ENCODE measurements around the gene LRP5.

Gene LRP5

GRCh38 chr11:68414496-68415221, 102.3 kb downstream of the LRP5 start:
- TF ChIP-seq GATA2 (IDR thresholded peaks at IDR 0.05; ENCODE audit: low read depth, low read length) (no peak), GATA3 (IDR thresholded peaks at IDR 0.05; ENCODE audit: low read depth, low read length) (no peak)

- TF ChIP-seq GATA2 (IDR thresholded peaks at IDR 0.05; ENCODE audit: low read depth, low read length) (no peak), GATA3 (IDR thresholded peaks at IDR 0.05; ENCODE audit: low read depth, low read length) (no peak)
These were observed 103.7 kb downstream of the LRP5 start for GRCh38 chr11:68416070-68416578.

- TF ChIP-seq GATA2 (IDR thresholded peaks at IDR 0.05; ENCODE audit: low read depth, low read length): no peak
- TF ChIP-seq GATA3 (IDR thresholded peaks at IDR 0.05; ENCODE audit: low read depth, low read length): no peak
These were observed 106.3 kb downstream of the LRP5 start for GRCh38 chr11:68418648-68419047.

GRCh38 chr11:68420171-68420570, 107.8 kb downstream of the LRP5 start:
- TF ChIP-seq GATA3 (IDR thresholded peaks at IDR 0.05; ENCODE audit: low read depth, low read length) (no peak), GATA2 (IDR thresholded peaks at IDR 0.05; ENCODE audit: low read depth, low read length) (no peak)

- no peak for TF ChIP-seq GATA3 (IDR thresholded peaks at IDR 0.05; ENCODE audit: low read depth, low read length)
These were observed 111.1 kb downstream of the LRP5 start for GRCh38 chr11:68423481-68423880.

GRCh38 chr11:68424101-68424632, 111.8 kb downstream of the LRP5 start:
- TF ChIP-seq GATA3 (IDR thresholded peaks at IDR 0.05; ENCODE audit: low read depth, low read length) (no peak), GATA2 (IDR thresholded peaks at IDR 0.05; ENCODE audit: low read depth, low read length) (no peak)

GRCh38 chr11:68424981-68425865, 112.8 kb downstream of the LRP5 start:
- no peak for TF ChIP-seq GATA2 (IDR thresholded peaks at IDR 0.05; ENCODE audit: low read depth, low read length)
- no peak for TF ChIP-seq GATA3 (IDR thresholded peaks at IDR 0.05; ENCODE audit: low read depth, low read length)

GRCh38 chr11:68425866-68426380, 113.5 kb downstream of the LRP5 start:
- TF ChIP-seq GATA2 (IDR thresholded peaks at IDR 0.05; ENCODE audit: low read depth, low read length): no peak

GRCh38 chr11:68429661-68430060, 117.3 kb downstream of the LRP5 start:
- no peak for TF ChIP-seq GATA2 (IDR thresholded peaks at IDR 0.05; ENCODE audit: low read depth, low read length)
- TF ChIP-seq GATA3 (IDR thresholded peaks at IDR 0.05; ENCODE audit: low read depth, low read length): no peak

GRCh38 chr11:68430384-68430783, 118.0 kb downstream of the LRP5 start:
- TF ChIP-seq GATA2 (IDR thresholded peaks at IDR 0.05; ENCODE audit: low read depth, low read length): no peak
- TF ChIP-seq GATA3 (IDR thresholded peaks at IDR 0.05; ENCODE audit: low read depth, low read length): no peak

- TF ChIP-seq GATA2 (IDR thresholded peaks at IDR 0.05; ENCODE audit: low read depth, low read length) (no peak), GATA3 (IDR thresholded peaks at IDR 0.05; ENCODE audit: low read depth, low read length) (no peak)
These were observed 118.4 kb downstream of the LRP5 start for GRCh38 chr11:68430801-68431200.

- TF ChIP-seq GATA2 (IDR thresholded peaks at IDR 0.05; ENCODE audit: low read depth, low read length): no peak
- no peak for TF ChIP-seq GATA3 (IDR thresholded peaks at IDR 0.05; ENCODE audit: low read depth, low read length)
These were observed 119.7 kb downstream of the LRP5 start for GRCh38 chr11:68431984-68432645.

GRCh38 chr11:68432874-68433273, 120.5 kb downstream of the LRP5 start:
- TF ChIP-seq GATA2 (IDR thresholded peaks at IDR 0.05; ENCODE audit: low read depth, low read length): no peak
- no peak for TF ChIP-seq GATA3 (IDR thresholded peaks at IDR 0.05; ENCODE audit: low read depth, low read length)

GRCh38 chr11:68433541-68433940, 121.2 kb downstream of the LRP5 start:
- TF ChIP-seq GATA2 (IDR thresholded peaks at IDR 0.05; ENCODE audit: low read depth, low read length) (no peak), GATA3 (IDR thresholded peaks at IDR 0.05; ENCODE audit: low read depth, low read length) (no peak)

Data from SH-SY5Y (cell line).